Natural killer cell treated with Interleukin-12 subunit alpha and Interleukin-12 subunit beta and Interleukin-15 and Interleukin-18, amount 100 ng/mL, for 72 hours (primary cell): ENCODE data around the gene RASGRP4. TPM values are rescaled to one million over a fixed set of nuclear protein-coding genes. Genes with fewer than 3 reads are reported as not detected.

Source experiments
- ATAC-seq, 2 donors: fragments of 150-1000 bp; cut with Tn5 transposase in 1 of 2; sonication (Bioruptor Pico), chemical (Tn5 transposase) in 1 of 2; 2 replicates each; pipeline ENCODE4 v1.10.0; 2021
- DNase-seq: peaks from one replicate; pipeline ENCODE4 v3.0.0; 2022; ENCODE audit warnings: low spot score
- H3K27ac Mint-ChIP-seq, 2 donors: 1 replicate in 1 of 2; 2 replicates in 1 of 2; pipeline ENCODE4 v1.8.0; 2022; ENCODE audit warnings: mixed read lengths in 2 of 2, mild to moderate bottlenecking in 1 of 2, moderate library complexity in 1 of 2
- H3K27me3 Mint-ChIP-seq, 2 donors: 1 replicate in 1 of 2; 2 replicates in 1 of 2; pipeline ENCODE4 v1.8.0; 2022; ENCODE audit warnings: mixed read lengths in 2 of 2
- H3K36me3 Mint-ChIP-seq: one replicate; pipeline ENCODE4 v1.8.0; 2022; ENCODE audit warnings: mixed read lengths
- H3K4me1 Mint-ChIP-seq, 2 donors: 1 replicate in 1 of 2; 2 replicates in 1 of 2; pipeline ENCODE4 v1.8.0; 2022; ENCODE audit warnings: low read depth in 2 of 2, mixed read lengths in 2 of 2, mild to moderate bottlenecking in 1 of 2
- H3K4me3 Mint-ChIP-seq: one replicate; pipeline ENCODE4 v1.8.0; 2022; ENCODE audit warnings: mixed read lengths
- H3K9me3 Mint-ChIP-seq: 2 replicates; pipeline ENCODE4 v1.8.0; 2022; ENCODE audit warnings: mixed read lengths
- total RNA-seq, 2 donors: library from RNA; stranded (reverse); gene quantifications; one replicate each; pipeline ENCODE4 v1.2.3, GENCODE V29; 2022

RASGRP4 gene
- total RNA-seq, 2 donors from 2014 or later = 1.9 TPM; not detected in 1

DNA sequence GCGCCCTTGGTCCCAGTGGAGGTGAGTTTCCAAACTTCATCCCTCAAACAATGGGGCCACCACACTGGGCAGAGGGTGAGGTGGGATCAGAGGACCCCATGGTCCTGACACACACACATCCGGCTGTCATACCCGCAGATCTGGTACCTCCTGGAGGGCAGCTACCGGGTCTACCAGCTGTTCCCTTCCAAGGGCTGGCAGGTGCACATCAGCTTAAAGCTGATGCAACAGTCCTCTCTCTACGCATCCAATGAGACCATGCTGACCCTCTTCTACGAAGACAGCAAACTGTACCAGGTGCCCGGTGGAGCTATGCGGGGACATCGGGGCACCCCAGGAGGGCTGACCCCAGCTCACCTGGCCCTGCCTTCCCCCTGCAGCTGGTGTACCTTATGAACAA lies 65.7 kb downstream of the RASGRP4 start:
- no peaks in the 10 kb centered on the region for H3K36me3 Mint-ChIP-seq
- H3K27me3 Mint-ChIP-seq = peaks cover 15 to 20% of the 10 kb centered on the region in 2 donors
- ATAC-seq = no peak
- no peak for DNase-seq
- H3K9me3 Mint-ChIP-seq = no peaks in the 10 kb centered on the region
- no peak overlapping the region for H3K27ac Mint-ChIP-seq
- H3K4me3 Mint-ChIP-seq = peak overlapping the region; percentile 83
- peaks cover 6 to 11% of the 10 kb centered on the region in 2 donors for H3K4me1 Mint-ChIP-seq

DNA sequence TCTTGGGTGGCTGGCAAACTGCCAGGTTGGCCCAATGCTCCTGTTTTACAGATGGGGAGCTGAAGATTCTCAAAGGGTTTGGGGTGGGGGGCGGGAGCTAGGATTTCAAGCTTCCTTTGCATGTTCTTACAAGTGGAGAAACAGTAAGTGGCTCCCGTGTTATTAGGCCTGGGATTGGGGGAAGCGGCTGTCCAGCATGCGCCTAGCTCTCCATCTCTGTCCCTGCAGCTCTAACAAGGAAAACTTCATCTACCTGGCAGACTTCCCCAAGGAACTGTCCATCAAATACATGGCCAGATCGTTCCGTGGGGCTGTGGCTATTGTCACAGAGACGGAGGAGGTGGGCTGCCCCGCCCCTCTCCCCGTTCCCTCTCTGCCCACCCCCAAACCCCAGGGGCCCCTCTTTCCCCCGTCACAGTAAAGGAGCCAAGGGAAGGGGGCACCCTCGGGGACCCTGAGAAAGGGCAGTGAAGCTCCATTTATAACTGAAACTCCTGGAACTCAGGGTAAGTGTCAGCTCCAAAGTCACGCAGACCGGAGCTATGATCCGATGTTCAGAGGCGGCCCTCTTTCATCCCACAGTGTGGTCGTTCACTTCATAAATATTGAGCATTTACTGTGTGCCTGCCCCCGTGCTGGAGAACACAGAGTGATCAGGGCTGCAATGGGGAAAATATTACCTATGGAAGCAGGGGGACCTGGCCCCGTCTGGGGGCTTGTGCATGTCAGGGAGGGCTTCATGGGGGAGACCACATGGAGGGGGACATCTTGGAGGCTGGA lies 66.6 kb downstream of the RASGRP4 start:
- no peak for DNase-seq
- Mint-ChIP-seq H3K36me3 (no peaks in the 10 kb centered on the region), H3K4me3 (no peak overlapping the region)

More for the DNA sequence above, 66.6 kb downstream of the RASGRP4 start:
- no peak for ATAC-seq
- H3K27me3 Mint-ChIP-seq = peaks cover 15 to 20% of the 10 kb centered on the region in 2 donors
- no peaks in the 10 kb centered on the region for H3K9me3 Mint-ChIP-seq
- H3K4me1 Mint-ChIP-seq = peaks cover 6 to 11% of the 10 kb centered on the region in 2 donors
- no peak overlapping the region for H3K27ac Mint-ChIP-seq

Other genes with a start within 250 kb of the RASGRP4 start
- gene DPF1, start 202.0 kb downstream of the RASGRP4 start, total RNA-seq = under 1 TPM in 1 of 2 donors, not detected in 1; 0.12 TPM
- gene PPP1R14A, start 169.8 kb downstream of the RASGRP4 start, total RNA-seq = not detected
- gene SPINT2, start 161.6 kb downstream of the RASGRP4 start, total RNA-seq = 1 to 10 TPM; 6.9 to 9.1 TPM
- not detected for gene C19orf33, start 122.0 kb downstream of the RASGRP4 start, total RNA-seq
- gene YIF1B, start 110.3 kb downstream of the RASGRP4 start, total RNA-seq = 10 to 100 TPM; 56.0 to 59.2 TPM
- gene KCNK6, start 106.4 kb downstream of the RASGRP4 start, total RNA-seq = 1 to 10 TPM; 3.7 to 7.7 TPM
- 1 to 10 TPM; 6.1 to 9.4 TPM for gene CATSPERG, start 90.4 kb downstream of the RASGRP4 start, total RNA-seq
- 100 to 1,000 TPM; 133 to 252 TPM for gene PSMD8, start 51.6 kb downstream of the RASGRP4 start, total RNA-seq
- gene GGN, start 38.2 kb downstream of the RASGRP4 start, total RNA-seq = under 1 TPM in 1 of 2 donors, not detected in 1; 0.24 TPM
- 1 to 10 TPM; 2.5 to 4.6 TPM for gene SPRED3, start 37.5 kb downstream of the RASGRP4 start, total RNA-seq
- 10 to 100 TPM; 21.8 to 25.8 TPM for gene FAM98C, start 23.1 kb downstream of the RASGRP4 start, total RNA-seq
- gene RYR1, start 7.5 kb upstream of the RASGRP4 start, total RNA-seq = under 1 TPM; 0.22 to 0.33 TPM
- 100 to 1,000 TPM in 1 of 2 donors, 10 to 100 TPM in 1; 81.4 to 318 TPM for gene MAP4K1, start 191.7 kb upstream of the RASGRP4 start, total RNA-seq
- gene EIF3K, start 193.0 kb upstream of the RASGRP4 start, total RNA-seq = 100 to 1,000 TPM; 216 to 286 TPM
- gene ACTN4, start 221.4 kb upstream of the RASGRP4 start, total RNA-seq = 100 to 1,000 TPM; 342 to 574 TPM